Activated T-helper 17 cell treated with anti-CD3 and anti-CD28 coated beads, Interleukin-2, amount 50 U/mL, for 72 hours (primary cell): ENCODE data around the gene GDPD3. TPM values are rescaled to one million over a fixed set of nuclear protein-coding genes. Genes with fewer than 3 reads are reported as not detected.

Experiments used
- ATAC-seq: fragments of 150-1000 bp; cut with Tn5 transposase; replicated peaks from 2 replicates; pipeline ENCODE4 v1.10.0; 2021; ENCODE audit warnings: mild to moderate bottlenecking, moderate library complexity
- H3K27ac Mint-ChIP-seq: one replicate; pipeline ENCODE4 v1.8.0; 2022; ENCODE audit warnings: mixed read lengths
- H3K27me3 Mint-ChIP-seq: one replicate; pipeline ENCODE4 v1.8.0; 2022; ENCODE audit warnings: mixed read lengths
- H3K36me3 Mint-ChIP-seq: one replicate; pipeline ENCODE4 v1.8.0; 2022; ENCODE audit warnings: low read depth, mild to moderate bottlenecking, mixed read lengths
- H3K4me1 Mint-ChIP-seq: one replicate; pipeline ENCODE4 v1.8.0; 2022; ENCODE audit warnings: mixed read lengths
- H3K4me3 Mint-ChIP-seq: one replicate; pipeline ENCODE4 v1.8.0; 2022; ENCODE audit warnings: mild to moderate bottlenecking, mixed read lengths
- H3K9me3 Mint-ChIP-seq: one replicate; pipeline ENCODE4 v1.8.0; 2022; ENCODE audit warnings: mixed read lengths
- total RNA-seq, 2 donors: library from RNA; stranded (reverse); gene quantifications; one replicate each; pipeline ENCODE4 v1.2.3, GENCODE V29; 2022

The GDPD3 gene
- total RNA-seq, 2 donors from 2014 or later: 13.4 to 37.8 TPM

DNA sequence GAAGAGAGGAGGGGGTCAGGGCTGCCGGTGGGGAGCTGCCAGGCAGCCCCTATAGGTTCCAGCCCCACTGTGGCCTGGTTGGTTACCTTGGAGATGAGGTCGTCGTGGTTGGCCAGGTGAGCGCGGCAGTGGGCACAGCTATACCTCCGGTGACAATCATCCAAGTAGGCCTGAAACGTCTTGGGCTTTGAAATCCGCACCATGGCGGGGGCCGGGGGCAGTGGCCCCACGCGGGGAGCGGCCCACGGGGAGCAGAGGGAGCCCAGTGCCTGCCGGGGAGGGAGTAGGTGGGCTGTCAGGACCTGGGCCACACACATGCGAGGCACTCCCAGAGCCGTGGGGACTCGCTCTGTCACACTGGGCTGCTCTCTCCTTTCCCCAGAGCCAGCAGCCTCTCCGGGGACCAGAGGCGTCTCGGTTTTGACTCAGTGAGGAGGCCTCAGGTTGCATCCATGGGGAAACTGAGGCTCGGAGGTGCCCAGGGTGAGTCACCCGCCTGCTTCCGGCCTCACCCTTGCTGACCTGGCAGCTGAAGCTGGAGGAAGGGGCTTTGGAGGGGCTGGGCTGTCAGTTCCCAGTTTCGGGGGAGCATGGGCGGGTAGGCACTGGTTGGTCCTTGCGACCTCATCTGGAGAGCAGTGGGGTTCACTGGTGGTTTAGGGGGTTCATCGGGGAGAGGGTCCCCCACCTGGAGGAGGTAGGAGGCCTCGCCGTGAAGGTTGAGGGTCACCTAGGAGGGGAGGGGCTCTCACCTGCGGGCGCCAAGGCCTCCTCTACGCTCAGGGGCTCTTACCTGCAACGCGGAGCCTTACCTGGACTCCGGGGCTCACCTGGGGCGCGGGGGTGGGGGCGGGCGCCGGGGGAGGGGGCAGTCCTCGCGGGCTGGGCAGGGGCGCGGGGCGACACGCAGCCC is 17.9 kb downstream of the GDPD3 start:
- Mint-ChIP-seq H3K4me1 (peaks cover 24% of the 10 kb centered on the region), H3K36me3 (peaks cover 37% of the 10 kb centered on the region), H3K27me3 (no peaks in the 10 kb centered on the region), H3K27ac (peak overlapping the region; percentile 81), H3K9me3 (peaks cover 5% of the 10 kb centered on the region), H3K4me3 (peak overlapping the region; percentile 95)
- no peak for ATAC-seq

- H3K27ac Mint-ChIP-seq: peak overlapping the region; percentile 81
- H3K27me3 Mint-ChIP-seq: no peaks in the 10 kb centered on the region
- peak overlapping the region; percentile 95 for H3K4me3 Mint-ChIP-seq
- no peak for ATAC-seq
- peaks cover 5% of the 10 kb centered on the region for H3K9me3 Mint-ChIP-seq
- peaks cover 24% of the 10 kb centered on the region for H3K4me1 Mint-ChIP-seq
- H3K36me3 Mint-ChIP-seq: peaks cover 37% of the 10 kb centered on the region
Measured at GRCh38 chr16:30094541-30095165, 18.7 kb downstream of the GDPD3 start.

- peaks cover 20% of the 10 kb centered on the region for H3K4me1 Mint-ChIP-seq
- H3K27me3 Mint-ChIP-seq: no peaks in the 10 kb centered on the region
- ATAC-seq: peak; percentile 74
- H3K36me3 Mint-ChIP-seq: peaks cover 37% of the 10 kb centered on the region
- peak overlapping the region; percentile 95 for H3K4me3 Mint-ChIP-seq
- H3K27ac Mint-ChIP-seq: peak overlapping the region; percentile 87
- peaks cover under 1% of the 10 kb centered on the region for H3K9me3 Mint-ChIP-seq
Measured at GRCh38 chr16:30092373-30093010, 20.8 kb downstream of the GDPD3 start.

GRCh38 chr16:30091474-30092372 is 21.6 kb downstream of the GDPD3 start, which contains the start of gene TBX6:
TBX6 (minus strand) TSS chr16:30091924; CDS start chr16:30091193, 731 bp downstream.
- H3K9me3 Mint-ChIP-seq: no peaks in the 10 kb centered on the region
- H3K36me3 Mint-ChIP-seq: peaks cover 33% of the 10 kb centered on the region
- H3K27ac Mint-ChIP-seq: peak within 1 kb of the TSS; percentile 87
- H3K4me1 Mint-ChIP-seq: peaks cover 20% of the 10 kb centered on the region
- H3K4me3 Mint-ChIP-seq: peak within 1 kb of the TSS; percentile 95
- ATAC-seq: peak; percentile 79
- no peaks in the 10 kb centered on the region for H3K27me3 Mint-ChIP-seq

- Mint-ChIP-seq H3K9me3 (no peaks in the 10 kb centered on the region), H3K4me3 (peak overlapping the region; percentile 95), H3K27ac (no peak overlapping the region), H3K36me3 (peaks cover 31% of the 10 kb centered on the region), H3K27me3 (no peaks in the 10 kb centered on the region), H3K4me1 (peaks cover 20% of the 10 kb centered on the region)
- ATAC-seq: no peak
Measured at GRCh38 chr16:30090610-30091331, 22.6 kb downstream of the GDPD3 start.

DNA sequence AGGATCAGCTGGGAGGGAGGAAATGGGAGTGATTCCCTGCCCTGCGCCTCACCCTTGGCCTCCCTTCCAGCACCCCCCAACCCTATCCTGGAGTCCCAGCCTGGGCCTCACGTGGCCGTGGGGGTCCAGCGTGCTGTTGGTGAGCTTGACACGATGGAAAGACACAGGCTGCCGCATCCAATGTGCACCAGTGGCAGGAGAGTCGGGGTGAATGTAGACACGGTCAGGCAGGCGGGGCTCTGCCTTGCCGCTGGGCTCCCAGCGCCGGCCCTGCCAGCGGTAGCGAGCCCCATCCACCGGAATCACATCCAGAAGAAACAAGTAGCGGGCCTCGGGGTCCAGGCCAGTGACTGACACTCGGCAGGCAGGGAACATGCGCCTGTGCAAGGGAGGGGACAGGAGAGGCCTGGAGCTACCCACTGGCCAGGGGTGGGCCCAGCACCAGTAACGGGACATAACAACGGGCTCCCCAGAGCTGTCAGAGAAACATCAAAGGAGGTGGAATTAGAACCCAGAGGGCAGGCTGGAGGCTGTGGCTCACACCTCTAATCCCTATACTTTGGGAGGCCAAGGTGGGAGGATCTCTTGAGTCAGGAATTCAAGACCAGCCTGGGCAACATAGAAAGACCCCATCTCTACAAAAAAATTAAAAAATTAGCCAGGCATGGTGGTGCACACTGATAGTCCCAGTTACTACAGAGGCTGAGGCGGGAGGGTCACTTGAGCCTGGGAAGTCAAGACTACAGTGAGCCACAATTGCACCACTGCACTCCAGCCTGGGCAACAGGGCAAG is 24.3 kb downstream of the GDPD3 start:
- H3K36me3 Mint-ChIP-seq: peaks cover 20% of the 10 kb centered on the region
- peaks cover 9% of the 10 kb centered on the region for H3K4me1 Mint-ChIP-seq
- H3K27me3 Mint-ChIP-seq: no peaks in the 10 kb centered on the region
- H3K27ac Mint-ChIP-seq: peak overlapping the region; percentile 42
- no peak overlapping the region for H3K4me3 Mint-ChIP-seq
- H3K9me3 Mint-ChIP-seq: no peaks in the 10 kb centered on the region
- no peak for ATAC-seq

DNA sequence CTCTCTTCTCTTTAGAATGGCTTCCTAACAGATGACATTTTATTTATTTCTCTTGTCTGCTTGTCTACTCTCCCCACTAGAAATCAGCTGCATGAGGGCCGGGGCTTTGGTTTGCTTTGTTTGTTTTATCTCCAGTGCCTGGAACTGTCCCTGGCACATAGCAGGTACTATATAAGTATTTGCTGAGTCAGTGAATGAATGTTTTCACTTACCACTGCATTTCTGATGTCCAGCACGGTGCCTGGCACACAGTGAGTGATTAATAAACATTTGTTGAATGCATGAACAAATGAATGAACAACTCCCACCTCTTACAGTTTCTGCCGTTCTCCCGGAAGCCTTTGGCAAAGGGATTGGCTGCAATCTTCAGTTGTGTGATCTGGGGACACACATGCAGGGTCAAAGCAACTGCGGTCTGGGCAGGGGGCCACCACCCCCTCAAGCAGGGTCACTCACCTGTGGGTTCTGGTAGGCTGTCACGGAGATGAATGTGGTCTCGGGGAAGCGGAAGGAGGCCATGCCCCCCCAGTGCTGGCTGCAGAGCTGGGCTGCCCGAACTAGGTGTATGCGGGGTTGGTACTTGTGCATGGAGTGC is 25.0 kb downstream of the GDPD3 start:
- Mint-ChIP-seq H3K27me3 (no peaks in the 10 kb centered on the region), H3K4me3 (no peak overlapping the region), H3K9me3 (no peaks in the 10 kb centered on the region), H3K27ac (peak overlapping the region; percentile 42), H3K4me1 (peaks cover 6% of the 10 kb centered on the region), H3K36me3 (peaks cover 23% of the 10 kb centered on the region)
- no peak for ATAC-seq

- Mint-ChIP-seq H3K4me3 (no peak overlapping the region), H3K27ac (no peak overlapping the region)
Measured at GRCh38 chr16:30087181-30087898, 26.0 kb downstream of the GDPD3 start.

GRCh38 chr16:30086291-30087140 is 26.8 kb downstream of the GDPD3 start:
- Mint-ChIP-seq H3K36me3 (peaks cover 30% of the 10 kb centered on the region), H3K27me3 (no peaks in the 10 kb centered on the region), H3K9me3 (no peaks in the 10 kb centered on the region), H3K4me1 (no peaks in the 10 kb centered on the region), H3K27ac (no peak overlapping the region), H3K4me3 (no peak overlapping the region)
- no peak for ATAC-seq

More at GRCh38 chr16:30087181-30087898, 26.0 kb downstream of the GDPD3 start:
- Mint-ChIP-seq H3K36me3 (peaks cover 25% of the 10 kb centered on the region), H3K9me3 (no peaks in the 10 kb centered on the region), H3K4me1 (no peaks in the 10 kb centered on the region), H3K27me3 (no peaks in the 10 kb centered on the region)
- ATAC-seq: no peak

GRCh38 chr16:30085820-30086219 is 27.5 kb downstream of the GDPD3 start:
- H3K27ac Mint-ChIP-seq: no peak overlapping the region
- H3K4me3 Mint-ChIP-seq: no peak overlapping the region
- no peaks in the 10 kb centered on the region for H3K9me3 Mint-ChIP-seq
- H3K36me3 Mint-ChIP-seq: peaks cover 37% of the 10 kb centered on the region
- ATAC-seq: no peak
- no peaks in the 10 kb centered on the region for H3K4me1 Mint-ChIP-seq
- H3K27me3 Mint-ChIP-seq: no peaks in the 10 kb centered on the region

- H3K36me3 Mint-ChIP-seq: peaks cover 43% of the 10 kb centered on the region
- no peaks in the 10 kb centered on the region for H3K9me3 Mint-ChIP-seq
- no peak overlapping the region for H3K4me3 Mint-ChIP-seq
- H3K4me1 Mint-ChIP-seq: no peaks in the 10 kb centered on the region
- H3K27ac Mint-ChIP-seq: no peak overlapping the region
- no peak for ATAC-seq
- no peaks in the 10 kb centered on the region for H3K27me3 Mint-ChIP-seq
Measured at GRCh38 chr16:30085247-30085646, 28.1 kb downstream of the GDPD3 start.
